GM12878 (cell line): ENCODE measurements around the gene OPRD1. TPM values are rescaled to one million over a fixed set of nuclear protein-coding genes. Genes with fewer than 3 reads are reported as not detected.

Experiments
- ATAC-seq: fragments of 200-7000 bp; cut with Tn5 transposase; 3 replicates; pipeline ENCODE4 v1.9.1; 2020; ENCODE audit warnings: mild to moderate bottlenecking, moderate library complexity
- BruUV-seq: library from RNA; stranded (reverse); fragments of 400-500 nt; replicated peaks from 2 replicates; lab custom pipeline; 2021; lab: Mats Ljungman, UMichigan
- CTCF ChIA-PET: fragments of 300-600 bp; sonication (Branson Sonifier 250); formaldehyde crosslinking; extraction: SDS; loops from one replicate; lab custom pipeline; 2021; ENCODE audit warnings: inconsistent platforms; lab: Yijun Ruan, JAX
- POLR2A ChIA-PET: fragments of 350-600 bp; formaldehyde crosslinking; extraction: SDS; loops from one replicate; lab custom pipeline; 2021; ENCODE audit warnings: inconsistent platforms; lab: Charles Lee
- RAD21 ChIA-PET: fragments of 300-600 bp; sonication (Branson Sonifier 250); formaldehyde crosslinking; loops from one replicate; lab custom pipeline; 2023; ENCODE audit warnings: antibody characterized with exemption; ENCODE audit not compliant: unreplicated experiment; lab: Charles Lee
- SMC1A ChIA-PET: fragments of 300-600 bp; sonication (Branson Sonifier 250); formaldehyde crosslinking; loops from one replicate; lab custom pipeline; 2023; ENCODE audit not compliant: unreplicated experiment, uncharacterized antibody; lab: Charles Lee
- DNase-seq: peaks from one replicate; pipeline ENCODE4 v3.0.0-alpha.2; 2011; ENCODE audit warnings: low read depth, low spot score
- FAIRE-seq: peaks from 3 replicates; lab custom pipeline; 2011; peaks lifted over from hg19 to GRCh38; lab: Jason Lieb, UNC
- H2AFZ ChIP-seq: 2 replicates; pipeline ENCODE4 v1.6.0; 2011; ENCODE audit warnings: low read depth, low read length, control low read depth; ENCODE audit not compliant: control insufficient read depth
- H3K27ac ChIP-seq: 2 replicates; pipeline ENCODE4 v1.5.1; 2011; ENCODE audit warnings: control low read depth; ENCODE audit not compliant: control insufficient read depth, insufficient read depth
- H3K27me3 ChIP-seq, 2 experiments: replicated peaks in 1 of 2; 2 replicates each; pipeline versions ENCODE4 v1.6.0 to v1.6.1; 2011; ENCODE audit warnings: low read length in 1 of 2; ENCODE audit not compliant: control insufficient read depth in 2 of 2, insufficient read depth in 2 of 2
- H3K36me3 ChIP-seq, 2 experiments: 2 replicates each; pipeline ENCODE4 v1.5.1; 2011; ENCODE audit warnings: low read length in 1 of 2; ENCODE audit not compliant: control insufficient read depth in 2 of 2, insufficient read depth in 2 of 2
- H3K4me1 ChIP-seq: 2 replicates; pipeline ENCODE4 v1.6.1; 2011; ENCODE audit warnings: mild to moderate bottlenecking, low read length, moderate library complexity, mixed read lengths; ENCODE audit not compliant: control insufficient read depth, insufficient read depth
- H3K4me2 ChIP-seq: 2 replicates; pipeline ENCODE4 v1.6.0; 2011; ENCODE audit warnings: control low read depth; ENCODE audit not compliant: control insufficient read depth, insufficient read depth
- H3K4me3 ChIP-seq: fragments of 200-600 bp; sonication (generic); 2 replicates; pipeline ENCODE4 v1.5.1; 2016
- H3K79me2 ChIP-seq: 2 replicates; pipeline ENCODE4 v1.6.0; 2011; ENCODE audit warnings: low read length; ENCODE audit not compliant: control insufficient read depth, insufficient read depth
- H3K9ac ChIP-seq: 2 replicates; pipeline ENCODE4 v1.8.0; 2011; ENCODE audit warnings: low read length, control low read depth, mixed read lengths; ENCODE audit not compliant: control insufficient read depth, insufficient read depth
- H3K9me3 ChIP-seq: replicated peaks from 3 replicates; pipeline ENCODE4 v1.5.1; 2011; ENCODE audit warnings: mild to moderate bottlenecking, low read length; ENCODE audit not compliant: control insufficient read depth, insufficient read depth
- H4K20me1 ChIP-seq: 2 replicates; pipeline ENCODE4 v1.6.0; 2011; ENCODE audit not compliant: control insufficient read depth, insufficient read depth
- CHD2 ChIP-seq: IDR thresholded peaks from 2 replicates; pipeline ENCODE4 v1.6.1; 2011; ENCODE audit warnings: low read depth, low read length, improper control_type of control experiment, borderline replicate concordance
- E4F1 ChIP-seq: fragments of 450-650 bp; IDR thresholded peaks from 2 replicates; pipeline ENCODE4 v1.6.1; 2018; ENCODE audit warnings: borderline replicate concordance, mild to moderate bottlenecking; ENCODE audit not compliant: partially characterized antibody
- KDM1A ChIP-seq: fragments of 200-600 bp; sonication (generic); IDR thresholded peaks from 2 replicates; pipeline ENCODE4 v1.6.1; 2016; ENCODE audit warnings: borderline replicate concordance
- TBL1XR1 ChIP-seq: IDR thresholded peaks from 2 replicates; pipeline ENCODE4 v1.6.1; 2012; ENCODE audit warnings: low read depth, low read length, improper control_type of control experiment
- TCF12 ChIP-seq: IDR thresholded peaks from 2 replicates; pipeline ENCODE4 v1.6.1; 2011; ENCODE audit warnings: low read depth, mild to moderate bottlenecking, low read length
- TCF3 ChIP-seq: IDR thresholded peaks from 2 replicates; pipeline ENCODE4 v1.6.1; 2012; ENCODE audit warnings: low read depth, mild to moderate bottlenecking, low read length, borderline replicate concordance; ENCODE audit not compliant: insufficient read depth
- ZNF24 ChIP-seq: fragments of 450-650 bp; IDR thresholded peaks from 2 replicates; pipeline ENCODE4 v1.6.1; 2017; ENCODE audit warnings: antibody characterized with exemption, mild to moderate bottlenecking
- WGBS: methylation state at CpG from one replicate; pipeline ENCODE4 v1.1.6; 2016; ENCODE audit warnings: low lambda C conversion rate; ENCODE audit not compliant: insufficient replicate concordance, insufficient coverage; ENCODE audit errors: missing lambda C conversion rate; 5-methylcytosine and 5-hydroxymethylcytosine counted together
- in situ Hi-C: fragments of 300-500 bp; cut with MboI; formaldehyde crosslinking; loops from 9 replicates; pipeline ENCODE4 v1.14.3; 2018; ENCODE audit warnings: mixed read lengths
- intact Hi-C: fragments of 100-400 bp; cut with micrococcal nuclease; formaldehyde crosslinking; loops from one replicate; pipeline ENCODE4 v1.14.2; 2022; ENCODE audit not compliant: unreplicated experiment
- polyA plus RNA-seq, 11 experiments: library from polyadenylated mRNA; depleted of rRNA in 4 of 11; unstranded in 6 of 11; stranded (reverse) in 5 of 11; fragments of >200 nt; fragmentation: Nextera tagmentation in 4 of 11; fragmentation: Illumina TruSeq in 1 of 11; extraction: Ambion mirVana in 4 of 11; extraction: Trizol in 1 of 11; gene quantifications; 1 replicate in 1 of 11; 2 replicates in 10 of 11; pipeline versions ENCODE4 v1.2.1 to v1.2.3, GENCODE V29; 2011 to 2016; ENCODE audit warnings: inconsistent platforms in 2 of 11, missing spikeins in 2 of 11, low read depth in 1 of 11
- total RNA-seq, 4 experiments: library from RNA; depleted of rRNA in 3 of 4; stranded (reverse); fragments of >200 nt in 3 of 4; fragmentation: Illumina TruSeq in 1 of 4; extraction: Trizol in 1 of 4; gene quantifications; 2 replicates each; pipeline versions ENCODE4 v1.2.1 to v1.2.3, GENCODE V29; 2013 to 2021
- TF ChIP-seq, protein P1 (sequence below): IDR thresholded peaks from 2 replicates; pipeline ENCODE4 v1.6.1; 2012; ENCODE audit warnings: improper control_type of control experiment, low read depth, low read length; ENCODE audit not compliant: insufficient replicate concordance
- TF ChIP-seq, protein P2 (sequence below): fragments of 450-650 bp; formaldehyde crosslinking; IDR thresholded peaks from 2 replicates; pipeline ENCODE4 v1.4.0; 2022; ENCODE audit warnings: mild to moderate bottlenecking, moderate library complexity

The OPRD1 gene
- total and polyA plus RNA-seq, 10 of the 15 experiments (the other 5 are each of a cell fraction or from before 2014, with no cell fraction given) = 0.02 TPM; not detected in 8

GRCh38 chr1:28890836-28891235 is 78.9 kb downstream of the OPRD1 start:
- Histone ChIP-seq H3K36me3 (no peaks in the 10 kb centered on the region), H3K27ac (no peak overlapping the region), H3K9ac (no peak overlapping the region), H3K4me1 (peaks cover 13% of the 10 kb centered on the region), H3K4me2 (no peak overlapping the region), H3K79me2 (peaks cover 13% of the 10 kb centered on the region), H4K20me1 (no peaks in the 10 kb centered on the region), H3K4me3 (no peak overlapping the region), H3K27me3 (no peaks in the 10 kb centered on the region), H2AFZ (no peak overlapping the region), H3K9me3 (no peaks in the 10 kb centered on the region)
- WGBS = 21% methylated on average over 2 of the region's 2 CpGs
- DNase-seq (no peak), FAIRE-seq (no peak), ATAC-seq (no peak)
- intact Hi-C loops (no loop called here), in situ Hi-C loops (no loop called here)
- SMC1A ChIA-PET = interaction anchor here (0.8 to 1.7 kb wide), 7 partner anchors 19 to 145 kb away, joined by 3 to 11 read pairs (median 5); no protein-coding TSS in a partner anchor
- no TSS peak for BruUV-seq
- RAD21 ChIA-PET = interaction anchor here (1.2 to 11.7 kb wide), 4 partner anchors 9 to 142 kb away, joined by 4 to 284 read pairs (median 5); partner anchors contain the start of gene EPB41
- CTCF ChIA-PET = interaction anchor here (0.7 to 6.2 kb wide), 9 partner anchors 9 to 312 kb away, joined by 3 to 63 read pairs (median 5); partner anchors contain the start of gene SRSF4
- POLR2A ChIA-PET = interaction anchor here (0.6 to 1.4 kb wide), 3 partner anchors 37 to 142 kb away, joined by 3 to 5 read pairs (median 3); no protein-coding TSS in a partner anchor
- TF ChIP-seq E4F1 (no peak), KDM1A (no peak), ZNF24 (no peak), TBL1XR1 (no peak), TCF12 (no peak), CHD2 (no peak), TCF3 (no peak)
- TF ChIP-seq, protein P1, sequence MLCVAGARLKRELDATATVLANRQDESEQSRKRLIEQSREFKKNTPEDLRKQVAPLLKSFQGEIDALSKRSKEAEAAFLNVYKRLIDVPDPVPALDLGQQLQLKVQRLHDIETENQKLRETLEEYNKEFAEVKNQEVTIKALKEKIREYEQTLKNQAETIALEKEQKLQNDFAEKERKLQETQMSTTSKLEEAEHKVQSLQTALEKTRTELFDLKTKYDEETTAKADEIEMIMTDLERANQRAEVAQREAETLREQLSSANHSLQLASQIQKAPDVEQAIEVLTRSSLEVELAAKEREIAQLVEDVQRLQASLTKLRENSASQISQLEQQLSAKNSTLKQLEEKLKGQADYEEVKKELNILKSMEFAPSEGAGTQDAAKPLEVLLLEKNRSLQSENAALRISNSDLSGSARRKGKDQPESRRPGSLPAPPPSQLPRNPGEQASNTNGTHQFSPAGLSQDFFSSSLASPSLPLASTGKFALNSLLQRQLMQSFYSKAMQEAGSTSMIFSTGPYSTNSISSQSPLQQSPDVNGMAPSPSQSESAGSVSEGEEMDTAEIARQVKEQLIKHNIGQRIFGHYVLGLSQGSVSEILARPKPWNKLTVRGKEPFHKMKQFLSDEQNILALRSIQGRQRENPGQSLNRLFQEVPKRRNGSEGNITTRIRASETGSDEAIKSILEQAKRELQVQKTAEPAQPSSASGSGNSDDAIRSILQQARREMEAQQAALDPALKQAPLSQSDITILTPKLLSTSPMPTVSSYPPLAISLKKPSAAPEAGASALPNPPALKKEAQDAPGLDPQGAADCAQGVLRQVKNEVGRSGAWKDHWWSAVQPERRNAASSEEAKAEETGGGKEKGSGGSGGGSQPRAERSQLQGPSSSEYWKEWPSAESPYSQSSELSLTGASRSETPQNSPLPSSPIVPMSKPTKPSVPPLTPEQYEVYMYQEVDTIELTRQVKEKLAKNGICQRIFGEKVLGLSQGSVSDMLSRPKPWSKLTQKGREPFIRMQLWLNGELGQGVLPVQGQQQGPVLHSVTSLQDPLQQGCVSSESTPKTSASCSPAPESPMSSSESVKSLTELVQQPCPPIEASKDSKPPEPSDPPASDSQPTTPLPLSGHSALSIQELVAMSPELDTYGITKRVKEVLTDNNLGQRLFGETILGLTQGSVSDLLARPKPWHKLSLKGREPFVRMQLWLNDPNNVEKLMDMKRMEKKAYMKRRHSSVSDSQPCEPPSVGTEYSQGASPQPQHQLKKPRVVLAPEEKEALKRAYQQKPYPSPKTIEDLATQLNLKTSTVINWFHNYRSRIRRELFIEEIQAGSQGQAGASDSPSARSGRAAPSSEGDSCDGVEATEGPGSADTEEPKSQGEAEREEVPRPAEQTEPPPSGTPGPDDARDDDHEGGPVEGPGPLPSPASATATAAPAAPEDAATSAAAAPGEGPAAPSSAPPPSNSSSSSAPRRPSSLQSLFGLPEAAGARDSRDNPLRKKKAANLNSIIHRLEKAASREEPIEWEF = no peak
- TF ChIP-seq, protein P2, sequence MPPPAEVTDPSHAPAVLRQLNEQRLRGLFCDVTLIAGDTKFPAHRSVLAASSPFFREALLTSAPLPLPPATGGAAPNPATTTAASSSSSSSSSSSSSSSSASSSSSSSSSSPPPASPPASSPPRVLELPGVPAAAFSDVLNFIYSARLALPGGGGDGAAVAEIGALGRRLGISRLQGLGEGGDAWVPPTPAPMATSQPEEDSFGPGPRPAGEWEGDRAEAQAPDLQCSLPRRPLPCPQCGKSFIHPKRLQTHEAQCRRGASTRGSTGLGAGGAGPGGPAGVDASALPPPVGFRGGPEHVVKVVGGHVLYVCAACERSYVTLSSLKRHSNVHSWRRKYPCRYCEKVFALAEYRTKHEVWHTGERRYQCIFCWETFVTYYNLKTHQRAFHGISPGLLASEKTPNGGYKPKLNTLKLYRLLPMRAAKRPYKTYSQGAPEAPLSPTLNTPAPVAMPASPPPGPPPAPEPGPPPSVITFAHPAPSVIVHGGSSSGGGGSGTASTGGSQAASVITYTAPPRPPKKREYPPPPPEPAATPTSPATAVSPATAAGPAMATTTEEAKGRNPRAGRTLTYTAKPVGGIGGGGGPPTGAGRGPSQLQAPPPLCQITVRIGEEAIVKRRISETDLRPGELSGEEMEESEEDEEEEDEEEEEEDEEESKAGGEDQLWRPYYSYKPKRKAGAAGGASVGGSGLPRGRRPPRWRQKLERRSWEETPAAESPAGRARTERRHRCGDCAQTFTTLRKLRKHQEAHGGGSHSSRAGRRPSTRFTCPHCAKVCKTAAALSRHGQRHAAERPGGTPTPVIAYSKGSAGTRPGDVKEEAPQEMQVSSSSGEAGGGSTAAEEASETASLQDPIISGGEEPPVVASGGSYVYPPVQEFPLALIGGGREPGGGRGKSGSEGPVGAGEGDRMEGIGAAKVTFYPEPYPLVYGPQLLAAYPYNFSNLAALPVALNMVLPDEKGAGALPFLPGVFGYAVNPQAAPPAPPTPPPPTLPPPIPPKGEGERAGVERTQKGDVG (CRISPR knock-in tag) = no peak
